H9 (cell line): ENCODE data around the gene SF1. TPM values are rescaled to one million over a fixed set of nuclear protein-coding genes. Genes with fewer than 3 reads are reported as not detected.
A peak's percentile ranks its signal among the peaks of the same experiment; 100 is the strongest.

Experiments
- DNase-seq: peaks from one replicate; pipeline ENCODE4 v3.0.0-alpha.2; 2017
- H2AFZ ChIP-seq: one replicate; pipeline ENCODE4 v1.6.1; 2013; ENCODE audit warnings: mild to moderate bottlenecking, low read length, control low read depth, moderate library complexity
- H2AK5ac ChIP-seq: 2 replicates; pipeline ENCODE4 v1.6.1; 2013; ENCODE audit warnings: low read length, control low read depth, mixed read lengths; ENCODE audit not compliant: insufficient read length
- H2BK120ac ChIP-seq: one replicate; pipeline ENCODE4 v1.6.1; 2013; ENCODE audit warnings: low read depth, mild to moderate bottlenecking, low read length, control low read depth, inconsistent platforms; ENCODE audit not compliant: poor library complexity, severe bottlenecking
- H2BK12ac ChIP-seq: 2 replicates; pipeline ENCODE4 v1.6.1; 2013; ENCODE audit warnings: low read length, control low read depth, mixed read lengths, low read depth; ENCODE audit not compliant: insufficient read length
- H2BK15ac ChIP-seq: 2 replicates; pipeline ENCODE4 v1.6.1; 2013; ENCODE audit warnings: low read depth, low read length, control low read depth
- H2BK20ac ChIP-seq: one replicate; pipeline ENCODE4 v1.6.1; 2013; ENCODE audit warnings: low read depth, mild to moderate bottlenecking, low read length, control low read depth, inconsistent platforms; ENCODE audit not compliant: poor library complexity, severe bottlenecking
- H2BK5ac ChIP-seq: 2 replicates; pipeline ENCODE4 v1.6.1; 2013; ENCODE audit warnings: low read length, control low read depth, mixed read lengths; ENCODE audit not compliant: insufficient read length
- H3K14ac ChIP-seq: 2 replicates; pipeline ENCODE4 v1.6.1; 2013; ENCODE audit warnings: low read length, control low read depth; ENCODE audit not compliant: insufficient read depth
- H3K18ac ChIP-seq: 2 replicates; pipeline ENCODE4 v1.6.1; 2013; ENCODE audit warnings: low read depth, mild to moderate bottlenecking, mixed read lengths, low read length, control low read depth; ENCODE audit not compliant: insufficient read length
- H3K23ac ChIP-seq: 2 replicates; pipeline ENCODE4 v1.6.1; 2013; ENCODE audit warnings: low read length, control low read depth, mixed read lengths, low read depth; ENCODE audit not compliant: insufficient read length
- H3K23me2 ChIP-seq: 2 replicates; pipeline ENCODE4 v1.6.1; 2013; ENCODE audit warnings: low read depth, mild to moderate bottlenecking, mixed read lengths, low read length, control low read depth; ENCODE audit not compliant: insufficient read length, poor library complexity, severe bottlenecking
- H3K27ac ChIP-seq: 2 replicates; pipeline ENCODE4 v1.5.1; 2013; ENCODE audit warnings: low read length, control low read depth, mixed read lengths, low read depth; ENCODE audit not compliant: insufficient read length
- H3K27me3 ChIP-seq: 2 replicates; pipeline ENCODE4 v1.6.1; 2013; ENCODE audit warnings: low read length, control low read depth, inconsistent platforms; ENCODE audit not compliant: insufficient read depth
- H3K4ac ChIP-seq: 2 replicates; pipeline ENCODE4 v1.6.1; 2013; ENCODE audit warnings: low read depth, mild to moderate bottlenecking, control low read depth, inconsistent platforms, low read length, moderate library complexity
- H3K4me1 ChIP-seq: 2 replicates; pipeline ENCODE4 v1.6.1; 2013; ENCODE audit warnings: low read length, control low read depth, inconsistent platforms; ENCODE audit not compliant: insufficient read depth
- H3K4me2 ChIP-seq: 2 replicates; pipeline ENCODE4 v1.6.1; 2013; ENCODE audit warnings: low read length, control low read depth, mixed read lengths; ENCODE audit not compliant: insufficient read length, insufficient read depth
- H3K56ac ChIP-seq: 2 replicates; pipeline ENCODE4 v1.6.1; 2013; ENCODE audit warnings: low read depth, mild to moderate bottlenecking, mixed read lengths, low read length, control low read depth; ENCODE audit not compliant: insufficient read length
- H3K79me1 ChIP-seq: 2 replicates; pipeline ENCODE4 v1.6.1; 2013; ENCODE audit warnings: low read depth, mild to moderate bottlenecking, moderate library complexity, low read length, control low read depth, inconsistent platforms; ENCODE audit not compliant: insufficient read depth, poor library complexity, severe bottlenecking
- H3K79me2 ChIP-seq: 2 replicates; pipeline ENCODE4 v1.6.1; 2013; ENCODE audit warnings: low read length, control low read depth, inconsistent platforms; ENCODE audit not compliant: insufficient read depth
- H3K9ac ChIP-seq: 2 replicates; pipeline ENCODE4 v1.6.1; 2013; ENCODE audit warnings: low read length, control low read depth, mixed read lengths; ENCODE audit not compliant: insufficient read length; ENCODE audit errors: extremely low read depth
- H3K9me3 ChIP-seq: one replicate; pipeline ENCODE4 v1.6.1; 2013; ENCODE audit warnings: low read depth, low read length, inconsistent platforms; ENCODE audit not compliant: control insufficient read depth
- H3T11ph ChIP-seq: one replicate; pipeline ENCODE4 v1.6.1; 2013; ENCODE audit warnings: mild to moderate bottlenecking, low read length, control low read depth, inconsistent platforms
- H4K20me1 ChIP-seq: one replicate; pipeline ENCODE4 v1.6.1; 2013; ENCODE audit not compliant: control insufficient read depth, insufficient read length, insufficient read depth
- H4K5ac ChIP-seq: 2 replicates; pipeline ENCODE4 v1.6.1; 2013; ENCODE audit warnings: low read depth, mild to moderate bottlenecking, mixed read lengths, low read length, control low read depth; ENCODE audit not compliant: insufficient read length
- H4K8ac ChIP-seq: replicated peaks from 2 replicates; pipeline ENCODE4 v1.6.1; 2013; ENCODE audit warnings: low read length, control low read depth, mixed read lengths, low read depth; ENCODE audit not compliant: insufficient read length
- H4K91ac ChIP-seq: 2 replicates; pipeline ENCODE4 v1.6.1; 2013; ENCODE audit warnings: low read depth, mild to moderate bottlenecking, moderate library complexity, mixed read lengths, low read length, control low read depth; ENCODE audit not compliant: insufficient read length
- H3K27ac Mint-ChIP-seq, 3 experiments: 2 replicates in 2 of 3; 3 replicates in 1 of 3; pipeline ENCODE4 v1.8.0; 2020 to 2021; ENCODE audit warnings: mixed read lengths in 3 of 3, mild to moderate bottlenecking in 1 of 3, moderate library complexity in 1 of 3
- H3K27me3 Mint-ChIP-seq: 2 replicates; pipeline ENCODE4 v1.8.0; 2021; ENCODE audit warnings: low read depth, mild to moderate bottlenecking, moderate library complexity, mixed read lengths
- H3K36me3 Mint-ChIP-seq, 3 experiments: 2 replicates in 2 of 3; 3 replicates in 1 of 3; pipeline ENCODE4 v1.8.0; 2020 to 2021; ENCODE audit warnings: low read depth in 3 of 3, mixed read lengths in 3 of 3; ENCODE audit not compliant: insufficient read depth in 1 of 3
- H3K4me1 Mint-ChIP-seq, 2 experiments: 2 replicates each; pipeline ENCODE4 v1.8.0; 2020; ENCODE audit warnings: mixed read lengths in 2 of 2
- H3K4me3 Mint-ChIP-seq, 2 experiments: 2 replicates in 1 of 2; 3 replicates in 1 of 2; pipeline ENCODE4 v1.8.0; 2020 to 2021; ENCODE audit warnings: mild to moderate bottlenecking in 2 of 2, mixed read lengths in 2 of 2, moderate library complexity in 1 of 2
- H3K9me3 Mint-ChIP-seq, 2 experiments: 2 replicates in 1 of 2; 3 replicates in 1 of 2; pipeline ENCODE4 v1.8.0; 2020; ENCODE audit warnings: mild to moderate bottlenecking in 2 of 2, mixed read lengths in 2 of 2, moderate library complexity in 1 of 2
- WGBS: extraction: QIAGEN DNeasy Blood & Tissue Kit; methylation state at CpG from one replicate; pipeline ENCODE4 v1.1.7; 2013; ENCODE audit warnings: missing lambda C conversion rate, low lambda C conversion rate, mixed read lengths; ENCODE audit not compliant: insufficient read length; ENCODE audit errors: extremely low coverage; 5-methylcytosine and 5-hydroxymethylcytosine counted together
- total RNA-seq: library from RNA; stranded (reverse); gene quantifications from 2 replicates; pipeline ENCODE4 v1.2.1, GENCODE V29; 2021
- TF ChIP-seq, protein P1 (sequence below): fragments of 200-600 bp; sonication (generic); conservative IDR thresholded peaks from 3 replicates; pipeline ENCODE4 v1.8.0; 2021; ENCODE audit warnings: antibody characterized with exemption, mild to moderate bottlenecking

The SF1 gene
- total RNA-seq, 1 experiment from 2014 or later = 528 TPM

DNA sequence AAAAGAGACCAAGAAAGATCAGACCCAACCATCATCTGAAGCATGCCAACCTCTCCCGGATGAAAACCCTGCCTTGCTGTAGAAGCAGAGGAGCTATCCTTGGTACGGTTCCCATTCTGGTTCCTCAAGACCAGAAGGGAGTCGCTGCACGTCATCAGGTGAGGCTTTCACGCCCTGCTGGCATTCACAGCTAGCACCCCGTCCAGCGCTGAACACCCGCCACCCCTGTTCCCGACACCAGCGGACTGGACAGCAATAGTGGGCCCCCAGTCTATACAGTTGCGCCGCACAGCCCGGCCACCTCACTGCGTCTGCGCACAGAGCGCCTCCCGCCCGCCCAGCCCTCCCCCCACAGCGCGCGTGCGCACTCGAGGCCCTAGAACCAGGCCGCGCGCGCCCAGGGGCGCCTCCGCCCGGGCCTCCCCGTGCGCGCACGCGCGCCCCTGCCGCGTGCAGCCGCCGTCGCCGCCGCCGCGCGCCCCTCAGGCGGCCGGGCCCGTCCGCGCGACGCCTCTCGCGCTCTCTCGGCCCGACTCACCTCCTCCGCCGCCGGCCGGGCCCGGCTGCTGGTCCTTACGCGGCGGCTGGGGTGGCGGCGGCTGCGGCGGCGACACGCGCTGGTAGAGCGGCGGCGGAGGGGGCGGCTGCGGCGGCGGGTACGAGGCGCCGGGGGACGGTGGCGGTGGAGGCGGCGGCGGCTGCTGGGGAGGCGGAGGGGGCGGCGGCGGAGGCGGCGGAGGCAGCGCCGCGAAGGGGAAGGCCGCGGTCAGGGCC is 706 bp downstream of the SF1 start:
- no peaks in the 10 kb centered on the region for H4K20me1 ChIP-seq
- H2BK15ac ChIP-seq = no peak overlapping the region
- no peak overlapping the region for H2BK5ac ChIP-seq
- H3K27me3 Mint-ChIP-seq = no peaks in the 10 kb centered on the region
- no peaks in the 10 kb centered on the region for H3K9me3 ChIP-seq
- TF ChIP-seq, protein P1, sequence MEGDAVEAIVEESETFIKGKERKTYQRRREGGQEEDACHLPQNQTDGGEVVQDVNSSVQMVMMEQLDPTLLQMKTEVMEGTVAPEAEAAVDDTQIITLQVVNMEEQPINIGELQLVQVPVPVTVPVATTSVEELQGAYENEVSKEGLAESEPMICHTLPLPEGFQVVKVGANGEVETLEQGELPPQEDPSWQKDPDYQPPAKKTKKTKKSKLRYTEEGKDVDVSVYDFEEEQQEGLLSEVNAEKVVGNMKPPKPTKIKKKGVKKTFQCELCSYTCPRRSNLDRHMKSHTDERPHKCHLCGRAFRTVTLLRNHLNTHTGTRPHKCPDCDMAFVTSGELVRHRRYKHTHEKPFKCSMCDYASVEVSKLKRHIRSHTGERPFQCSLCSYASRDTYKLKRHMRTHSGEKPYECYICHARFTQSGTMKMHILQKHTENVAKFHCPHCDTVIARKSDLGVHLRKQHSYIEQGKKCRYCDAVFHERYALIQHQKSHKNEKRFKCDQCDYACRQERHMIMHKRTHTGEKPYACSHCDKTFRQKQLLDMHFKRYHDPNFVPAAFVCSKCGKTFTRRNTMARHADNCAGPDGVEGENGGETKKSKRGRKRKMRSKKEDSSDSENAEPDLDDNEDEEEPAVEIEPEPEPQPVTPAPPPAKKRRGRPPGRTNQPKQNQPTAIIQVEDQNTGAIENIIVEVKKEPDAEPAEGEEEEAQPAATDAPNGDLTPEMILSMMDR = no peak
- no peaks in the 10 kb centered on the region for H3K27me3 ChIP-seq
- peak overlapping the region; percentile 96; the same call in 1 of the 2 replicates for H3K14ac ChIP-seq
- no peak overlapping the region for H2BK120ac ChIP-seq
- no peak overlapping the region for H3K56ac ChIP-seq
- no CpG with 5 or more reads among the region's 98 CpGs for WGBS
- H2AK5ac ChIP-seq = no peak overlapping the region
- peaks cover 6% of the 10 kb centered on the region for H3K79me1 ChIP-seq
- H4K8ac ChIP-seq = no peak overlapping the region
- H3T11ph ChIP-seq = no peak overlapping the region
- H3K4me1 ChIP-seq = no peaks in the 10 kb centered on the region
- H3K18ac ChIP-seq = no peak overlapping the region
- peak overlapping the region; percentile 84 for H3K9ac ChIP-seq
- peaks cover 23 to 39% of the 10 kb centered on the region in 2 experiments for H3K4me1 Mint-ChIP-seq
- H2AFZ ChIP-seq = no peak overlapping the region
- H4K91ac ChIP-seq = no peak overlapping the region
- H2BK12ac ChIP-seq = no peak overlapping the region
- H4K5ac ChIP-seq = no peak overlapping the region
- H3K27ac ChIP-seq = no peak overlapping the region
- no peak overlapping the region for H3K23ac ChIP-seq
- H3K4ac ChIP-seq = no peak overlapping the region
- peak overlapping the region; percentile 90 to 95 for H3K4me3 Mint-ChIP-seq
- H3K4me2 ChIP-seq = peak overlapping the region; percentile 81
- no peaks in the 10 kb centered on the region for H3K23me2 ChIP-seq
- H3K79me2 ChIP-seq = peaks cover 26% of the 10 kb centered on the region
- H2BK20ac ChIP-seq = no peak overlapping the region
- peak; percentile 72 for DNase-seq
- no peaks in the 10 kb centered on the region; a peak in 1 of 5 replicates for H3K9me3 Mint-ChIP-seq
- peaks cover 46 to 53% (median 50%) of the 10 kb centered on the region in 3 experiments for H3K36me3 Mint-ChIP-seq
- H3K27ac Mint-ChIP-seq = peak overlapping the region; percentile 89 to 96 (median 94)
